Upper lobe of left lung (tissue), 6 donors: ENCODE data around the gene LOC128125822. TPM values are rescaled to one million over a fixed set of nuclear protein-coding genes. Genes with fewer than 3 reads are reported as not detected.

Source experiments
- ATAC-seq, 2 donors: fragments of 200-7000 bp; cut with Tn5 transposase; one replicate each; pipeline ENCODE4 v1.9.1; 2022; ENCODE audit warnings: mild to moderate bottlenecking in 2 of 2, moderate library complexity in 2 of 2; ENCODE audit not compliant: low FRiP score in 2 of 2
- DNase-seq, 2 donors: peaks; one replicate each; pipeline ENCODE4 v3.0.0-alpha.2; 2019 to 2020
- H3K27ac ChIP-seq, 4 donors: fragments of 200-600 bp; sonication (generic); one replicate each; pipeline ENCODE4 v1.5.1; 2016 to 2019
- H3K27me3 ChIP-seq, 4 donors: fragments of 200-600 bp; sonication (generic); one replicate each; pipeline ENCODE4 v1.5.1; 2017 to 2019
- H3K36me3 ChIP-seq, 4 donors: fragments of 200-600 bp; sonication (generic); one replicate each; pipeline ENCODE4 v1.5.1; 2016 to 2019
- H3K4me1 ChIP-seq, 4 donors: fragments of 200-600 bp; sonication (generic); one replicate each; pipeline ENCODE4 v1.5.1; 2018 to 2019
- H3K4me3 ChIP-seq, 4 donors: fragments of 200-600 bp; sonication (generic); one replicate each; pipeline ENCODE4 v1.5.1; 2017 to 2019; ENCODE audit warnings: mild to moderate bottlenecking in 2 of 4, moderate library complexity in 1 of 4
- H3K9me3 ChIP-seq, 4 donors: fragments of 200-600 bp; sonication (generic); one replicate each; pipeline ENCODE4 v1.5.1; 2018 to 2019
- CTCF ChIP-seq, 6 experiments: fragments of 450-650 bp in 4 of 6; fragments of 200-600 bp in 2 of 6; sonication (generic) in 2 of 6; IDR thresholded peaks; one replicate each; pipeline ENCODE4 v1.5.1; 2016 to 2019; ENCODE audit warnings: antibody characterized with exemption in 6 of 6
- EP300 ChIP-seq, 4 donors: sonication (generic); formaldehyde crosslinking; IDR thresholded peaks; one replicate each; pipeline ENCODE4 v1.5.1; 2017; ENCODE audit warnings: antibody characterized with exemption in 4 of 4, control low read depth in 2 of 4
- POLR2A ChIP-seq, 4 donors: fragments of 450-650 bp; IDR thresholded peaks; one replicate each; pipeline ENCODE4 v1.5.1; 2016 to 2017; ENCODE audit warnings: antibody characterized with exemption in 4 of 4, mild to moderate bottlenecking in 2 of 4
- POLR2AphosphoS5 ChIP-seq, 2 donors: sonication (generic); formaldehyde crosslinking; IDR thresholded peaks; one replicate each; pipeline ENCODE4 v1.5.1; 2017; ENCODE audit warnings: antibody characterized with exemption in 2 of 2
- WGBS, 2 donors: methylation state at CpG; one replicate each; pipeline ENCODE4 v1.1.5; 2017 to 2018; 5-methylcytosine and 5-hydroxymethylcytosine counted together
- small RNA-seq, 4 donors: library from RNA; depleted of rRNA; stranded (forward); fragments of <200 nt; gene quantifications; one replicate each; pipeline ENCODE3, GENCODE V24; 2016
- total RNA-seq, 6 donors: library from RNA; depleted of rRNA in 4 of 6; stranded (reverse); fragments of >200 nt in 4 of 6; gene quantifications; one replicate each; pipeline versions ENCODE4 v1.1.0 to v1.2.1, GENCODE V29; 2016 to 2021
- donor health status: DM: no; HTN: no; CAD: no; lungs with moderate emphysema.
- donor health status: DM: no; HTN: yes; CAD: no; lungs with severe emphysema.

The LOC128125822 gene

GRCh38 chr6:63609231-63609630, 37.0 kb downstream of the LOC128125822 start:
- no peaks in the 10 kb centered on the region for H3K36me3 ChIP-seq
- H3K4me1 ChIP-seq = no peaks in the 10 kb centered on the region
- no peak overlapping the region for H3K27ac ChIP-seq
- DNase-seq (no peak), ATAC-seq (no peak)
- no peak overlapping the region for H3K4me3 ChIP-seq
- no peaks in the 10 kb centered on the region for H3K27me3 ChIP-seq
- TF ChIP-seq POLR2A (IDR thresholded peaks at IDR 0.05) (no peak), EP300 (IDR thresholded peaks at IDR 0.05) (no peak), POLR2AphosphoS5 (IDR thresholded peaks at IDR 0.05) (no peak), CTCF (IDR thresholded peaks at IDR 0.05) (no peak)
- 81 to 87% methylated on average over 1 of the region's 1 CpG for WGBS, 2 donors
- no peaks in the 10 kb centered on the region for H3K9me3 ChIP-seq

- no peaks in the 10 kb centered on the region for H3K27me3 ChIP-seq
- no peak for ATAC-seq
- H3K9me3 ChIP-seq = no peaks in the 10 kb centered on the region
- WGBS, 2 donors = 60 to 64% methylated on average over 1 of the region's 1 CpG
- no peak for DNase-seq
- H3K4me1 ChIP-seq = no peaks in the 10 kb centered on the region
- H3K36me3 ChIP-seq = no peaks in the 10 kb centered on the region
- TF ChIP-seq EP300 (IDR thresholded peaks at IDR 0.05) (no peak), CTCF (IDR thresholded peaks at IDR 0.05) (no peak), POLR2AphosphoS5 (IDR thresholded peaks at IDR 0.05) (no peak), POLR2A (IDR thresholded peaks at IDR 0.05) (no peak)
- H3K4me3 ChIP-seq = no peak overlapping the region
- no peak overlapping the region for H3K27ac ChIP-seq
Observed at GRCh38 chr6:63610944-63611343, 38.7 kb downstream of the LOC128125822 start.

GRCh38 chr6:63611560-63611959, 39.3 kb downstream of the LOC128125822 start:
- DNase-seq = no peak
- no peak overlapping the region for H3K27ac ChIP-seq
- no peaks in the 10 kb centered on the region for H3K36me3 ChIP-seq
- H3K4me1 ChIP-seq = no peaks in the 10 kb centered on the region
- H3K27me3 ChIP-seq = no peaks in the 10 kb centered on the region
- no peaks in the 10 kb centered on the region for H3K9me3 ChIP-seq
- no peak overlapping the region for H3K4me3 ChIP-seq
- ATAC-seq = no peak
- no peak for TF ChIP-seq POLR2AphosphoS5 (IDR thresholded peaks at IDR 0.05)
- no peak for TF ChIP-seq EP300 (IDR thresholded peaks at IDR 0.05)
- no peak for TF ChIP-seq POLR2A (IDR thresholded peaks at IDR 0.05)
- TF ChIP-seq CTCF (IDR thresholded peaks at IDR 0.05) = no peak
- 97 to 100% methylated on average over 1 of the region's 1 CpG for WGBS, 2 donors

DNA sequence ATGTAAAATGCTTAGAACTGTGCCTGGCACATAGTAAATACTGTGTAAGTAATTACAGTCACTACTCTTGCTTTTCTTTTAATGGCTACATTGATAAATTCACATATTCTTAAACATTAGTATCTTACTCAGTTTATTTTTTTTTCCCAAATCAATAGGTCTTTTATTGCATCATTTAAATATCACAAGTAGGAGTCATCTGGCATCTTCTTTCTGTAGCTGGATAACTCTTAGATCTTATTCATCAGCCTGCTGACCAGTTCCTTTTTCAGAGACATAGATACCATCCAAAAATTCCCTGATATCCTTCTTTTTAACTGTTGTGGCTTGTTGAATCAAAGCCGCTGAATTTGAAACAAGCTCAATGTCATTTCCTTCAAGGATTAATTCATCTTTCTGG, 43.3 kb downstream of the LOC128125822 start:
- no peak for ATAC-seq

More for the DNA sequence above, 43.3 kb downstream of the LOC128125822 start:
- no peak overlapping the region for H3K27ac ChIP-seq
- DNase-seq = no peak
- no peaks in the 10 kb centered on the region for H3K4me1 ChIP-seq
- H3K9me3 ChIP-seq = no peaks in the 10 kb centered on the region
- TF ChIP-seq POLR2A (IDR thresholded peaks at IDR 0.05) = no peak
- TF ChIP-seq CTCF (IDR thresholded peaks at IDR 0.05) = no peak
- TF ChIP-seq EP300 (IDR thresholded peaks at IDR 0.05) = no peak
- TF ChIP-seq POLR2AphosphoS5 (IDR thresholded peaks at IDR 0.05) = no peak
- H3K36me3 ChIP-seq = no peaks in the 10 kb centered on the region
- no peaks in the 10 kb centered on the region for H3K27me3 ChIP-seq
- H3K4me3 ChIP-seq = no peak overlapping the region
- WGBS, 2 donors = 86 to 100% methylated on average over 1 of the region's 1 CpG

Small RNAs within 50 kb of the gene (small RNA-seq; reads per million reads assigned to genes)
- 0 reads per million in 4 donors for gene AL513043.1

Other genes starting within 250 kb of the LOC128125822 start
- 100 to 1,000 TPM in 1 of 6 donors, 10 to 100 TPM in 4, 1 to 10 TPM in 1; 5.2 to 134 (median 57.9) TPM for gene PTP4A1, start within 50 bp of the LOC128125822 start, total RNA-seq
- gene PHF3, start 63.3 kb downstream of the LOC128125822 start, total RNA-seq = 100 to 1,000 TPM in 1 of 6 donors, 10 to 100 TPM in 5; 47.4 to 111 (median 51.5) TPM